BJ (cell line): ENCODE results near the gene OPTN. TPM values are rescaled to one million over a fixed set of nuclear protein-coding genes. Genes with fewer than 3 reads are reported as not detected.

Source experiments
- CTCF ChIA-PET: fragments of 350-600 bp; formaldehyde crosslinking; extraction: SDS; loops from one replicate; lab custom pipeline; 2021; ENCODE audit warnings: antibody characterized with exemption, inconsistent platforms; lab: Yijun Ruan, JAX
- POLR2A ChIA-PET: fragments of 300-600 bp; sonication (Branson Sonifier 250); formaldehyde crosslinking; extraction: SDS; loops from one replicate; lab custom pipeline; 2021; ENCODE audit warnings: antibody characterized with exemption; lab: Charles Lee
- DNase-seq: peaks from one replicate; pipeline ENCODE4 v3.0.0-alpha.2; 2011; ENCODE audit warnings: low read depth
- H3K27me3 ChIP-seq: 2 replicates; pipeline ENCODE4 v1.6.0; 2011; ENCODE audit warnings: low read length; ENCODE audit not compliant: control insufficient read depth, insufficient read depth
- H3K36me3 ChIP-seq: 2 replicates; pipeline ENCODE4 v1.5.1; 2011; ENCODE audit warnings: low read length; ENCODE audit not compliant: control insufficient read depth, insufficient read depth
- H3K4me3 ChIP-seq: 2 replicates; pipeline ENCODE4 v1.5.1; 2011; ENCODE audit warnings: low read depth, mild to moderate bottlenecking, control low read depth, low read length
- polyA plus RNA-seq: library from polyadenylated mRNA; depleted of rRNA; stranded (reverse); fragments of >200 nt; gene quantifications from 2 replicates; pipeline ENCODE4 v1.2.3, GENCODE V29; 2011
- TF ChIP-seq, protein P1 (sequence below): IDR thresholded peaks from 2 replicates; pipeline ENCODE4 v1.5.1; 2011; ENCODE audit warnings: low read depth, mild to moderate bottlenecking, control low read depth, inconsistent platforms, low read length, moderate library complexity; ENCODE audit not compliant: insufficient read depth

Gene OPTN
- polyA plus RNA-seq, 1 experiment: 58.0 TPM

DNA sequence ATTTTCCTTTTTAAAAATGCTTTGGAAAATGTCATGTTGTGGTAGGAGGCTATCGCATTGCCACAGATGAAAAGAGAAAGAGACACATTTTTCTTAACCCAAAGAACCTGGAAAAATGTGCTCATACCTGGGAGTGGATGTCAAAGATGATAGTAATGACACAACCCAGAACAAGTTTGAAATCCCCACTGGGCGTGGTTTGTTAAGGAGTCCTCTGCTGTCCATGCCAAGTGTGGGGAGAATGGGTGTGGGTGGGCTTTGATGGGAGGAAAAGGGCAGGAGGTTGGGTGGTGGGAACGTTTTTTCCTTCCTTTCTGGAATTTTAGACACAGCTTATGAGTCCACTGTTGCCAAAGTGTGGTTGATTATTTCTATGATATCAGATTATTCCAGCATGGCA lies 10.9 kb downstream of the OPTN start:
- CTCF ChIA-PET: interaction anchor here (1.2 kb wide), 1 partner anchor 51 kb away, joined by 4 read pairs; the partner anchor contains the start of gene MCM10
- no peak for DNase-seq
- Histone ChIP-seq H3K36me3 (peaks cover 24% of the 10 kb centered on the region), H3K4me3 (no peak overlapping the region), H3K27me3 (no peaks in the 10 kb centered on the region)
- POLR2A ChIA-PET: no interaction called here
- TF ChIP-seq, protein P1, sequence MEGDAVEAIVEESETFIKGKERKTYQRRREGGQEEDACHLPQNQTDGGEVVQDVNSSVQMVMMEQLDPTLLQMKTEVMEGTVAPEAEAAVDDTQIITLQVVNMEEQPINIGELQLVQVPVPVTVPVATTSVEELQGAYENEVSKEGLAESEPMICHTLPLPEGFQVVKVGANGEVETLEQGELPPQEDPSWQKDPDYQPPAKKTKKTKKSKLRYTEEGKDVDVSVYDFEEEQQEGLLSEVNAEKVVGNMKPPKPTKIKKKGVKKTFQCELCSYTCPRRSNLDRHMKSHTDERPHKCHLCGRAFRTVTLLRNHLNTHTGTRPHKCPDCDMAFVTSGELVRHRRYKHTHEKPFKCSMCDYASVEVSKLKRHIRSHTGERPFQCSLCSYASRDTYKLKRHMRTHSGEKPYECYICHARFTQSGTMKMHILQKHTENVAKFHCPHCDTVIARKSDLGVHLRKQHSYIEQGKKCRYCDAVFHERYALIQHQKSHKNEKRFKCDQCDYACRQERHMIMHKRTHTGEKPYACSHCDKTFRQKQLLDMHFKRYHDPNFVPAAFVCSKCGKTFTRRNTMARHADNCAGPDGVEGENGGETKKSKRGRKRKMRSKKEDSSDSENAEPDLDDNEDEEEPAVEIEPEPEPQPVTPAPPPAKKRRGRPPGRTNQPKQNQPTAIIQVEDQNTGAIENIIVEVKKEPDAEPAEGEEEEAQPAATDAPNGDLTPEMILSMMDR: no peak

DNA sequence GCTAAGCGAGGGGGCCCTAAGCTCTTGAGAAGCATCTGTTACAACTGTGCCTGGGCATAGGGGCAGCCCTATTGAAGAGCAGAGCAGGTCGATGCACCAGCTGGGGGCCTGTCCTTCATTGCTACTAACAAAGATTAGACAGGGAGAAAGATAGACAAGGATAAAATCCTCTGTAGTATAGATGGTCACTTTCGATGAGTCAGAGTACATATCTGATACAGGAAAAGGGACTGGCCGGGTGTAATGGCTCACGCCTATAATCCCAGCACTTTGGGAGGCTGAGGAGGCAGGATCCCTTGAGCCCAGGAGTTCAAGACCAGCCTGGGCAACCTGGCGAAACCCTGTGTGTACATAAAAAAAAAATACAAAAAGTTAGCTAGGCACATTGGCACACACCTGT lies 13.6 kb downstream of the OPTN start:
- ChIA-PET POLR2A (no interaction called here), CTCF (interaction anchor here (1.1 kb wide), 1 partner anchor 14 kb away, joined by 3 read pairs; the partner anchor contains the start of gene OPTN)
- Histone ChIP-seq H3K27me3 (no peaks in the 10 kb centered on the region), H3K36me3 (peaks cover 34% of the 10 kb centered on the region), H3K4me3 (no peak overlapping the region)
- DNase-seq: no peak
- TF ChIP-seq, protein P1: no peak

DNA sequence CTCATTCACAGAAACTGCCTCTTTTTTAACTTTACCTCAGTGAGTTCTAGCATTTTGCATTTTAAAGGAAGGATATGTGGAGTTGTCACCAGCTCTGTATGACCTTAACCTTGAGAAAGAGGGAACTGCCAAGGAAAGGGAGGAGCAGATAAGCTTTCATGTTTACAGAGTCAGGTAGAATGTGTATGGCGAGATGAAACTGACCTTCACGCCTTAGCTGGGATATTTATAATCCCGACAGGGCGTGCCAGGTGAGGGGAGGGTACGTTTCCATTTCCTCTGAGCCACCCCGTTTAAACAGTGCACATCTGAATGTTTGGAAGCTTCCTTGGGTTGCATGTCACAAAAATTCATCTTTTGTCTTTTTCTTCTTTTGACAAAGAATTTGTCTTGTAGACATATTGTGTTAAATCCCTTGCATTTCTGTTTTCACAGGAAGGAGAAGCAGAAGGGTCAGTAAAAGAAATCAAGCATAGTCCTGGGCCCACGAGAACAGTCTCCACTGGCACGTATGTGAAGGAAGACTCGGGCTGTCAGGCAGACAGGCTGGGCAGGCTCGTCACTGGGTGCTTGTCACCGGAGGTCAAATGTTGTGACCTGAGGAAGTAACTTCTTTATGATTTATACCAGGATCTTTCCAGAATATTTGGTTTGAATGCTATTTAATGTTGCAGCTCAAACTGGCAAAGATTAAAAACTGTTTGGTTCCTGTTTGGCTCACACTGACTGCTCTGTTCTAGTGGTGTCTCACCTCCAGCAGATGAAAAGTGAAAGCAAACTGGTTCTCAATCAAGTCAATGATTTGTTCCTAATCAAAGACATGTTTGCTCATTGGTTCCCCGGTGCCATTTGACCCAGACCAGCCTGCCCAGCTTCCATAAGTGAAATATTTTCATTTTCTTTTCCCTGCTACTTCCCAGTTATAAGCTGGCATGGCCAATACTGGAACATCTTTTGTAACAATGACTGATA lies 16.2 kb downstream of the OPTN start:
- POLR2A ChIA-PET: no interaction called here
- peaks cover 26% of the 10 kb centered on the region for H3K36me3 ChIP-seq
- CTCF ChIA-PET: interaction anchor here (1.4 to 2.1 kb wide), 2 partner anchors 16 to 45 kb away, joined by 4 to 5 read pairs; partner anchors contain the start of genes MCM10 and OPTN
- no peak overlapping the region for H3K4me3 ChIP-seq
- H3K27me3 ChIP-seq: no peaks in the 10 kb centered on the region
- no peak for DNase-seq
- TF ChIP-seq, protein P1: no peak

DNA sequence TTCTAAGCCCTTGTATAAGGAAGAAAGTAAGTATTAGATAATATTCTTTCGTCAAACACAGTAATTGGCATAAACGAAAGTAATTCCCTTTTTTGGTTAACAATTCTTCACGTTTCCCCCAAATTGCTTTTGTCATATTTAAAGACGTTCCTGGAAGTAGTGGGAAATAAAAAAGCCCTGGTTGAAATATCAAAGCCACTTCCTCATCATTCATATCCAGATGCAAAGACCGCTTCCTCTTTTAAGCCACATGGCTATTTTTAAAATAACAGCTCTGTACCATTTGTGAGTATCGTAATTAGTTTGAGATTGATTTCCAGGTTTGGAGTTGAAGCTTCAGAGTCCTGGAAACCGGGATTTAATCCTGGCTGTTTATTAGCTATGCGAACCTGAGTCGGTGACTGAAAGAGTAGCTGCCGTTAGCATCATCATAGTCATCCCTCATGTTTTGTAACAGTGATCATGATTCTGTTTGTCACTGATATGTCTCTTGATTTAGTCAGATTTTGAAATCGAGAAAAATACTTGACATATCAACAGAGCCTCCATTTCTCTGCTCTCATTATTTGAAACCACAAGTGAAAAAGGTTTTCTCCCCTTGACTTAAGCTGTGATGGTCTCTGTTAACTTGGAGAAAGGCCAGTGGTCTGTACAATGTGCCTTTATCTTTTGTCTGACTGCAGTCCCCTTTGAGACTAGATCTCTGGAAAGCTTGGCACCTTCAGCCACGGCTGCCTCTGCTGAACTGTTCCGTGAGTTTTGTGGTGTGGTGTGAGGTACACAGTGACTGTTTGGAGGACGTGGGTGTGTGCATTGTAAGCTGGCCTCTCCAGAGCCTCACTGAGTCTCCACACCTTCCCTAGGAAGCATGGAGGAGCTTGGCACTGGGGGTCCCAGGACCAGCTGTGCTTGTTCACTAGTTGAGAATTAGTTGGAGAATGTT lies 18.1 kb downstream of the OPTN start:
- Histone ChIP-seq H3K4me3 (no peak overlapping the region), H3K36me3 (peaks cover 25% of the 10 kb centered on the region), H3K27me3 (no peaks in the 10 kb centered on the region)
- CTCF ChIA-PET: interaction anchor here (0.7 to 1.8 kb wide), 3 partner anchors 14 to 22 kb away, joined by 3 to 6 read pairs (median 4); partner anchors contain the start of gene OPTN
- TF ChIP-seq, protein P1: no peak
- no peak for DNase-seq
- POLR2A ChIA-PET: no interaction called here
